ENCODE results near the gene AKAP11. TPM values are rescaled to one million over a fixed set of nuclear protein-coding genes. Genes with fewer than 3 reads are reported as not detected.

The AKAP11 gene
- total RNA-seq, 1 donor from 2014 or later: 13.8 TPM

DNA sequence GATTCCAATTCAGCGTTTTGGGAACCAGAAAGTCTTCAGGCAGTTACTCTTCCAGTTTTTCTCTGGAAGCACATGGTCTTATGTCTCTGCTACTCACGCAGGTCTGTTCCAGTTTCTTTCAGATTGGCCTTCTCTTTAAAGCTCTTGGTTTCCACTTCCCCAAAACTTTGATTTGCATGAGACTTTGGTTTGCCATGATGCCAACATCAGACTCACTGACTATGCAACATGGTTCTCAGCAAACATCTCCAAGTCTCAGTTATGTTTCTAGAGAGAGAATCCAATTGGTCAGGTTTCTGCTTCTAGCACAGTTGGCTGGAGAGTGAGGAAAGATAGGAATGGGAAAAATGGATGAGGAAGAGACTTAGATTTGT lies 3.1 kb downstream of the AKAP11 start:
- no peak for ATAC-seq

DNA sequence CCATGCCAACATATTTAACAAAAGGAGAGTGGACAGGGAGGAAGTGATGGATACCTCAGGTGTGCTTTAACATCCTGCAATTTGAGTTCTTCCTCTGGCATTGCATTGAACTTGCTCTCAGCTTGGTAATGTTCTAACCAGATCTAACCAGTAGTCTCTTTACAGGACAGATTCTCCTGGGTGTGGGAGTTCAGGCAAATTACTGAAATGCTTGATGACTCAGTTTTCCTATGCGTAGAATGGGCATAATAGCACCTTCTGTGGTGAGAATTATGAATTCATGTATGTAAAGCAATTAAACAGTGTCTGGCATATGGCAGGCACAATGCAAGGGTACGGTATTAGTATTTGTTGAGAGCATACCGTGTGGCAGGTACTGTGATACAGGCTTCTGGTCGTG lies 3.6 kb downstream of the AKAP11 start:
- ATAC-seq: no peak

GRCh38 chr13:42276683-42277082 lies 4.7 kb downstream of the AKAP11 start:
- no peak for ATAC-seq

- no peak for ATAC-seq
Observed at GRCh38 chr13:42277618-42278276, 5.8 kb downstream of the AKAP11 start.

- no peak for ATAC-seq
Observed at GRCh38 chr13:42279080-42279479, 7.1 kb downstream of the AKAP11 start.

DNA sequence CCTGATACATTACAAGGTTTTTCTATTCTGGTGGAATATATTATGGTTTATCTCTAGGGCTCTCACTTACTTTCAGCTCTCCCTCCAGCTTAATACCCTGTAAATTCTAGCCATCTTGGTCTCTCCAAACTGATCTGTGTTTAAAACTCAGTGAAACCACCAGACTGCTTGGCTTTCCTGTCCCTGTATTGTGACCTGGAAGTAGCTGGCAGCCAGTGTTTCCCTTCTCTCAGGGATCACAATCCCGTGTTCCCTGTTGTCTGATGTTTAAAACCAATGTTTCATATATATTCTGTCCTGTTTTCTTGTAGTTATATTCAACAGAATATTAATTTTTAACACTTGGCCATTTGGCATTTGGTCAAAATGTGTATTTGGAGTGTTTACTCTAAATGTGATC lies 8.0 kb downstream of the AKAP11 start:
- ATAC-seq: no peak

DNA sequence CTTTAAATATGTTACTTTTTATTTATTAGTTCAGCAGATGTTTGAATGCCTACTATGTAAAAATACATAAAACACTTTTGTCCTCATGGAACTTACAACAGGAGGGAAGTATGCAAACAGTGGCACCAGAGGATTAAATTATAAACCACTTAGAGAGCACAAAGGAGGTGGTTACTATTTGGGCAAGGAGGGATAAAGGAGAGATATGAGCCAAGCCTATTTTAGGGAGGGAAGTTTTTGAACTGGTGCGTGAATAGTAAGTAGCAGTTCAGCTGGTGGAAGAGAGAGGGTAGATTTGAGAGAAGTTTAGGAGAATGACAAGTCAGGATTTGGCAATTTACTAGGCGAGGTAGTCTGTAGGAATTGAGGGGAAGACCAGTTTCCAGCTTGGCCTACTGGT lies 8.6 kb downstream of the AKAP11 start:
- peak; percentile 13 for ATAC-seq

- no peak for ATAC-seq
Observed at GRCh38 chr13:42283574-42283973, 11.6 kb downstream of the AKAP11 start.

DNA sequence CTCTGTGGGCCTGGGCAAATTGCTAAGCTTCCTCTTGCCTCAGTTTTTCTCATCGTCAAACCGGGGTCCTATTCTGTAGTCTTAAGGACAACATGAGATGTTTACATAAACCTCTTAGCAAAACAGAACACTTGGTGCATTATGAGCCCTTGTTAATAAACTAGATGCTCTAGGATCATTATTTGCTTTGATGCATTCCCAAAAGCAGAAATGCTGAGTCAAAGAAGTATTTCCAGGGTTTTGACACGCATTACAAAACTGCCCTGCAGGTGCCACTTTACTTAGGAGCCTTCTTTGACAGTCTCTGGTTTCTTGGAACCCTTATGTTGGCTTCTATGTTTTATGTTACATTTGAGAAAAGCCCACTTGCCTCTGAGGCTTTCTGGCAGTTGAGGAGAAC lies 12.1 kb downstream of the AKAP11 start:
- no peak for ATAC-seq

GRCh38 chr13:42298392-42298791 lies 26.4 kb downstream of the AKAP11 start:
- ATAC-seq: no peak

DNA sequence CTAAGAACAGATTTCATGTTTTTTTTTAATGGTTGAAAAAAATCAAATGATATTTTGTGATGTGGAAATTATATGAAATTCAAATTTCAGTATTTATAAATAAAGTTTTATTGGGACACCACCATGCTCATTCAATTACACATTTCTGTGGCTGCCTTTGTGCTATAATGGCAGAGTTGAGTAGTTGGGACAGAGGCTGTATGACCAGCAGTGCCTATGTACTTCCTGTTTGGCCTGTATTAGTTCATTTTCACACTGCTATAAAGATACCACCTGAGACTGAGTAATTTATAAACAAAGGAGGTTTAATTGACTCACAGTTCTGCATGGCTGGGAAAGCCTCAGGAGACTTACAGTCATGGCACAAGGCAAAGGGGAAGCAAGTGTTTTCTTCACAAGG lies 33.6 kb downstream of the AKAP11 start:
- peak; percentile 88 for ATAC-seq

- ATAC-seq: no peak
Observed at GRCh38 chr13:42307461-42307860, 35.5 kb downstream of the AKAP11 start.

DNA sequence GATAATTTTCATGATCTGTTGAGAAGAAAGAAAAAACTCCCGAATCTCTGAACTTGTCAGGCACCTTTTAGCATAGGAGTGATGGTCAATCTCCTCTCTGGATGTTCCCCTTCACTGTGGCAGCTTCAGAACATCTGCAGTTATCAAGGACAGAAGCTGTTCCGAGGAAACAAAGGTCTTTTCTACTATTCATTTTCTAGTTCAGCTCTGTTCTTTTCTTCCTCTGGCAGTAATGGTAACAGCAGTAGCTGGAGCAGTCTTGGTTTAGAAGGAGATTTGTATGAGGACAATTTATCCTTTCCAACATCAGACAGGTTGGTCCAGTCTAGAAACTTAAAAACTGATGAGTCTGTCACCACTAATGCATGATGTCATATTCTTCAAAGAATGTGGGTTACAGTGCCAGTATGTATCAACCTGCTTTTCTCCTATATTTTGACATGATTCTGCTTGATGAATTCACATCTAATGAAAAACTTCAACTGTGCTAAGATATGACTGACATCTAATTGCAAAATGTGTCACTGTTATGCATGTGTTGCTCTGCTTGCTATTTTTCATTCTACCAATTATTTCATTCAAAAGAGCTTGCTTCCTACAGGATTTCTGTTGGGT lies 41.0 kb downstream of the AKAP11 start:
- ATAC-seq: peak; percentile 95

- ATAC-seq: no peak
Observed at GRCh38 chr13:42318570-42318969, 46.6 kb downstream of the AKAP11 start.

DNA sequence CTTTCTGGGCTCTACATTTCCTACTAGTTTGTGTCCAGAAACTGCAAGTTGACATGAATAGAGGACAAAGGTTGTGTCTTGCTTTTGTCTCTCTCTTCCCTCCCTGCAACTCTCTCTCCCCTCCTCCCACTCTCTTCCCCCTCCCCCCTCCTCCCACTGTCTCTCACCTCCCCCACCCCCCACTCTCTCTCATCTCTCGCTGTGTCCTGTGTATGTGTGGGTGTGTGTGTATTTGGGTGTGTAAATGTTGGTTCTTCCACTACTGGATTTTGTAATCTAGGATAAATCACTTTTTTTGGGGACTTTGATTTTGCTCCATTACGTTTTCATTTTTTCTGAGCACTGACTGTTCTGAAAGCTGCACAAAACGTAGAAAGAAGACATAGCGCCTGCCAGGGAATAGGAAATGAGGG lies 48.4 kb downstream of the AKAP11 start:
- no peak for ATAC-seq

GRCh38 chr13:42322806-42323205 lies 50.9 kb downstream of the AKAP11 start:
- ATAC-seq: no peak

GRCh38 chr13:42324704-42325103 lies 52.8 kb downstream of the AKAP11 start:
- ATAC-seq: no peak

DNA sequence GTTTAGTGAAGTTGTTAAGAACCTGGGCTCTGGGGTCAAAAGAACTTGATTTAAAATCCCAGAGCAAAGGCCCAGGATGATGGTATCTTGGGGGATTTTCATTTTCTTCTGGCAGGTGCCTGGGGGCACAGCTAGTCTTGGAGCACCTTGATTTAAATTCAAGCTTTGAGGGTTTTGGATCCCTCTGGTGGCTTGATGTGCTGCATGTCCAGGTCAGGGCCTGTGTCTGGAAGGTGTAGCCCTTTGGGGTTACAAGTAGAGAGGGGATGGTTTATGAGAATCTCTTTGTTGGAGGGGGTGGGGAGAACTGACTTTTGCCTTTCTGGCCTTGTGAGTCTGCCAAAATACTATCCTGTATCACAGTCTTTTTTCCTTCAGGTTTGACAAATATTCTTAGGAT lies 55.8 kb downstream of the AKAP11 start:
- no peak for ATAC-seq

GRCh38 chr13:42328672-42329071 lies 56.7 kb downstream of the AKAP11 start:
- ATAC-seq: no peak

- ATAC-seq: no peak
Observed at GRCh38 chr13:42329239-42329638, 57.3 kb downstream of the AKAP11 start.

DNA sequence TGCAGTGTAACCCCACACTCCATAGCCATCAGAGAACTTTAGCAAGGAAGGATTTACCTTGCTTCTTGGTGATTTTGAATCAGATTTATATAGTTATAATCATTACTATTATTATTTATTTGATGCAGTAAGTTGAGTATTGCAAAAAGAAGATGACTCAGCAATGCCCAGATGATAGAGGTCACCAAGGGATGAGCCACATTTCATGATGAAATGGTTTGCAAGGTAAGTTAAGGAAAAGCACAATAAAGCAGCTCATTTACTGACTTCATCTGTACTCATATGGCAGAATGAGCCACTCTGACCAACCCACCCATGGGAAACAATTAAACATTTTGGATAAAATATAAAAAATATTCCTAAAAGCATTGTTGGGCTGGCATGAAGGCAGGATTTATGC lies 59.1 kb downstream of the AKAP11 start:
- ATAC-seq: no peak

DNA sequence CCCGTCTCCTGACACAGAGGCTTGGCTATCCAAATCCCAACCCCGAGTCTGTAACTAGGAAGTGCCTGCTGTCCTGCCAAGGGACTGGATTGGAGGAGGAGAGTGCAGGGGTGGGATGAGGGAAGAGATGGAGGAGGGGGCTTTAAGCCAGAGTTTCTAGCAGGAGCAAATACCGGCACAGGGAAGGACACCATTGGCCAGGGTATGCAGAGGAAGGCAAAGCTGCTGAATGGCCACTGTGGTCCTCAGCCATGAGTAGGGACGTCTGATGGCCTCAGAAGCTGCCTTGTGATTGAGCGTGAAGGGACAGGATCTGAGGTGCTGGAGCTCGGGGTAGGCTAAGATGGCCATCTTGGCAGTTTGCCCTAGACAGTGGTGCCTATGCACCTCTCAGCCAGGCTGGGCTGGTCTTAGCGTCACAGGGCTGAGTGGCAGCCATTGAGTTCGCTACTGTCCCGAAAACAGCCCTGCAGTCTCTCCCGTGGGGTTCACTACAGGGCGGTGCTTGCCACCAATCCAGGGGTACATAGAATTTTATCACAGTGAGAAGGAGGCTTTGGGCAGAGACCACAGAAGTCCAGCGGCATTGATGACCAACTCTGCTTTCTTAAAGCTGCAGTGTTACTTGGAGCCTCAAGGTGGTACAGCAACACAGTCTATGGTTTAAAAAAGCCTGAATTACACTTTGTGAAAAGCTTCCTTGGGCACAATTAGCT lies 61.8 kb downstream of the AKAP11 start:
- peak; percentile 59 for ATAC-seq

DNA sequence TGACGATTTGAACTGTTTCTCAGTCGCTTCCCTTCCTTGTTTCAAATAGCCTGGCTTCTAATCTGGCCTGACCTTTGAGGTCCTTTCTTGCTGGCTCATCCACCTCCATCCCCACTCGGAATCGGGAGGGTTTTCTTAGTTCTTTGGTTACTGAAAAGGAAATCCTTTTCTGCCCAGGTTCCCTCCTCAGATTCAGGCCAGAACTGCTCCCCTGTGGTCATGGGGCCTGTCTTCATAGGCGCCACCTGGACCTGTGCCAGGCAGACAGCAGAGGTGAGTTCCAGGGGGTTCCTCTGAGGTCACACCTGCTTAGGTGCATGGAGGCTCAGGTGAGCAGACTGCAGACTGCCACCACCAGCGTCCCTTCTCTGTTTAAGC lies 62.4 kb downstream of the AKAP11 start:
- no peak for ATAC-seq

Data from esophagus mucosa (tissue), 1 donor.